Vagina (tissue), 2 donors: ENCODE data around the gene TMEM184B.

ENCODE experiments used
- POLR2A ChIP-seq, 2 donors: fragments of 450-650 bp; IDR thresholded peaks; one replicate each; pipeline ENCODE4 v1.6.1; 2017; ENCODE audit warnings: antibody characterized with exemption in 2 of 2, mild to moderate bottlenecking in 2 of 2, moderate library complexity in 2 of 2
- POLR2AphosphoS5 ChIP-seq, 2 donors: sonication (generic); formaldehyde crosslinking; IDR thresholded peaks; one replicate each; pipeline ENCODE4 v1.9.0; 2017; ENCODE audit warnings: antibody characterized with exemption in 2 of 2, mild to moderate bottlenecking in 2 of 2, low read depth in 1 of 2; ENCODE audit not compliant: insufficient read depth in 1 of 2
- TF ChIP-seq, protein P1 (sequence below), 3 experiments: fragments of 450-650 bp in 2 of 3; fragments of 200-600 bp in 1 of 3; sonication (generic) in 1 of 3; IDR thresholded peaks; one replicate each; pipeline ENCODE4 v1.5.1; 2017 to 2019; ENCODE audit warnings: antibody characterized with exemption in 3 of 3, mild to moderate bottlenecking in 2 of 3, moderate library complexity in 2 of 3

DNA sequence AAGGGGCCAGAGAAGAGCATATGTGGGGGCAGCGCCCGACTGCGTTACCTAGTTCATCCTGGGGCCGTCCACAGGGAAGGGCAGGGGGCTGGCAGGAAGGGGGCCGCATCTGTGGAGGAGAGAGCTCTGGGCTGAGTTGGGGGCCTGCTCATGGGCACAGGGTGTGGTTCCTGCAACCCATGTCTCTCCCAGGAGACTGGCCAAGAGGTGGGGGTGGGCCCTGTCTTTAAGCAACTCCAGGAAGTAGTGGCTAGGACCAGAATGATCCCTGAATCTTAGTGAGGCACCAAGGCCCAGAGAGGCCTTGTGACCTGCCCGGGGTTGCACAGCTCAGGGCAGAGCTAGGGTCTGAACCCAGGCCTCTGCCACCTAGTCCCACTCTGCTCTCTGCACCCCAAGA lies 22.5 kb upstream of the TMEM184B start:
- TF ChIP-seq, protein P1, sequence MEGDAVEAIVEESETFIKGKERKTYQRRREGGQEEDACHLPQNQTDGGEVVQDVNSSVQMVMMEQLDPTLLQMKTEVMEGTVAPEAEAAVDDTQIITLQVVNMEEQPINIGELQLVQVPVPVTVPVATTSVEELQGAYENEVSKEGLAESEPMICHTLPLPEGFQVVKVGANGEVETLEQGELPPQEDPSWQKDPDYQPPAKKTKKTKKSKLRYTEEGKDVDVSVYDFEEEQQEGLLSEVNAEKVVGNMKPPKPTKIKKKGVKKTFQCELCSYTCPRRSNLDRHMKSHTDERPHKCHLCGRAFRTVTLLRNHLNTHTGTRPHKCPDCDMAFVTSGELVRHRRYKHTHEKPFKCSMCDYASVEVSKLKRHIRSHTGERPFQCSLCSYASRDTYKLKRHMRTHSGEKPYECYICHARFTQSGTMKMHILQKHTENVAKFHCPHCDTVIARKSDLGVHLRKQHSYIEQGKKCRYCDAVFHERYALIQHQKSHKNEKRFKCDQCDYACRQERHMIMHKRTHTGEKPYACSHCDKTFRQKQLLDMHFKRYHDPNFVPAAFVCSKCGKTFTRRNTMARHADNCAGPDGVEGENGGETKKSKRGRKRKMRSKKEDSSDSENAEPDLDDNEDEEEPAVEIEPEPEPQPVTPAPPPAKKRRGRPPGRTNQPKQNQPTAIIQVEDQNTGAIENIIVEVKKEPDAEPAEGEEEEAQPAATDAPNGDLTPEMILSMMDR (IDR thresholded peaks at IDR 0.05) = no peak
- TF ChIP-seq POLR2AphosphoS5 (IDR thresholded peaks at IDR 0.05; ENCODE audit: insufficient read depth in 1 of 2, low read depth in 1 of 2) = no peak
- TF ChIP-seq POLR2A (IDR thresholded peaks at IDR 0.05) = no peak
